Nucleus accumbens (tissue), 56 donors: Measurements from ENCODE around the gene ZBBX.
"Not testable (repeated sequence)": the region's sequence is repeated elsewhere in the genome, so short reads cannot be mapped to it uniquely, and the experiment has no call there.

ENCODE experiments used
- DNase-seq, 56 donors: peaks; one replicate each; lab custom pipeline; 2025; lab: John Stamatoyannopoulos, UW

The ZBBX gene

GRCh38 chr3:167380004-167380689 is at the start of gene ZBBX:
Gene ZBBX, minus strand, starts transcription at chr3:167380297. Its CDS starts 7,396 bp downstream, at chr3:167372901.
- peak; percentile 36 to 95 (median 81) for DNase-seq

- DNase-seq = not testable (repeated sequence)
Observed at GRCh38 chr3:167426962-167427361, 46.9 kb upstream of the ZBBX start.

DNA sequence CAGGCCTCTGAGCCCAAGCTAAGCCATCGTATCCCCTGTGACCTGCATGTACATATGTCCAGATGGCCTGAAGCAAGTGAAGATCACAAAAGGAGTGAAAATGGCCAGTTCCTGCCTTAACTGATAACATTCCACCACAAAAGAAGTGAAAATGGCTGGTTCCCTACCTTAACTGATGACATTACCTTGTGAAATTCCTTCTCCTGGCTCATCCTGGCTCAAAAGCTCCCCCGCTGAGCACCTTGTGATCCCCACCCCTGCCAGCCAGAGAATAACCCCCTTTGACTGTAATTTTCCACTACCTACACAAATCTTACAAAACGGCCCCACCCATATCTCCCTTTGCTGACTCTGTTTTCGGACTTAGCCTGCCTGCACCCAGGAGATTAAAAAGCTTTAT is 42.3 kb upstream of the ZBBX start:
- DNase-seq = not testable (repeated sequence)

GRCh38 chr3:167409611-167410010 is 29.5 kb upstream of the ZBBX start:
- no peak for DNase-seq

- peak in 45 of 56 donors; percentile 0 to 74 (median 29) for DNase-seq
Observed at GRCh38 chr3:167406876-167407492, 26.9 kb upstream of the ZBBX start.

DNA sequence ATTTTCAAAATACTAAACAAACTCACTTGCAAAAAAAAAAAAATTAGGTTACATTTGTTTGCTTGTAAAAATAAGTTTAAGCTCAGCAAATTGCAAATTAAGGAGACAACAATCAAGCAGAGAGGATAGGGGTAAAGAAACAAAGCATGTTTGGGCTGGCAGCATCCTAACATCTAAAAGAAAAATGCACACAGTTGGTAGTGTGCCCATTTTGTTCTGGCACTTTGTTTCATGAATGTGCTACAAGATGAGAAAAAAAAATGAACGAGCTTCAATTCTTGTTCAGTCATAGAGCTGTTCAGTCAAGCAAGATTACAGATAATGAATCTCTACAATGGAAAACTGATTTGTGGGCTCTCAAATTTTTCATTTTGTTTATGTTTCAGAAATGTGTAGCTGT is 17.7 kb upstream of the ZBBX start:
- DNase-seq = no peak

DNA sequence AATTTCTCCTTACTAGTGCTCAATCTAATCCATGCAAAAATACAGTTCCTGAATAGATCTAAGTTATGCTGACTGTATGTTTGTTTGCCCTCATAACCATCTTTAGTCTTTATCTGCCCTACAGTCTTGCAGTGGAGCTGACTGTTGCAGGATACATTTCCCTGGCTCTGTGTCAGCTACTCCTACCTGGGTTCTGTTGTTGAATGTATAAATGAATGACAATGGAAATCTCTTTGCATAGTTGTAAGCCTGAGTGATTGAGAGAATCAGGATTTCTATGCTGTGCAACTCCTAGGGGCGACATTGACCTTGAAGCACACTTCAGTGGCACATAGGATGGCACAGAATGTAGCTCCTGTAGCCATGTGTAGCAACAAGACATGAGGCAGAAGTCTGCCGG is 16.0 kb upstream of the ZBBX start:
- no peak for DNase-seq

GRCh38 chr3:167394003-167394402 is 13.9 kb upstream of the ZBBX start:
- DNase-seq = no peak

DNA sequence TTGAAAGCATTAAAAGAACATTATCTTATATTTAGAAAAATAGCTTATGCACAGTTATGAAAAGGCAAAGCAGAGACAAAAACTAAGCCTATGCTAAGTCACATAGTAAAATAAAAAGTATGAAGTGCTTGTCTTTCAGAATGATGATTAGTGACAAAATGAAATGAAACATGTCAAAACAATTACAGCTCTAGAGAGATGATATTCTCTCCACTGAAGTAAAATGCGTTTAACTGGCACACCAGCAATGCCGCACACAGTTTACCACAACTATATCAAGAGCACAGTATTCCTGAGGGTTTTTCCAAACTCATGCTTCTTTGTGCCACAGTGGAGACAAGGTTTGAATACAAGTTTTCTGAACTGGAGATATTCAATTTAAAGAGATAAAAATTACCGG is 2.1 kb upstream of the ZBBX start:
- DNase-seq = no peak

DNA sequence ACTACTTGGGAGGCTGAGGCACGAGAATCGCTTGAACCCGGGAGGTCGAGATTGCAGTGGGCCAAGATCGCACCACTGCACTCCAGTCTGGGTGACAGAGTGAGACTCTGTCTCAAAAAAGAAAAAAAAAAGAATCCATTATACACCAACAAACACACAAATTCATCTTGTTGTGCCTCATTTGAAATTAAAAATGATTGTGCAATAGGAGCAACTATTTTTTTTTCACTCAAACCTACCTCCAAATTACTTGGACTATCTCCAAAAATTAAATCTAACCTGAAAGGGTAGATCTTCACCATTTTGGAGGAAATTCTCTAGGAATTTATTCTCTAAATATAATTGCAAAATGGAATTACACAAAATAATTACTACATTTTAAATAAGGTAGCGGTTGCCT is 4.6 kb downstream of the ZBBX start:
- DNase-seq = no peak

- no peak for DNase-seq
Observed at GRCh38 chr3:167372138-167372537, 8.0 kb downstream of the ZBBX start.

DNA sequence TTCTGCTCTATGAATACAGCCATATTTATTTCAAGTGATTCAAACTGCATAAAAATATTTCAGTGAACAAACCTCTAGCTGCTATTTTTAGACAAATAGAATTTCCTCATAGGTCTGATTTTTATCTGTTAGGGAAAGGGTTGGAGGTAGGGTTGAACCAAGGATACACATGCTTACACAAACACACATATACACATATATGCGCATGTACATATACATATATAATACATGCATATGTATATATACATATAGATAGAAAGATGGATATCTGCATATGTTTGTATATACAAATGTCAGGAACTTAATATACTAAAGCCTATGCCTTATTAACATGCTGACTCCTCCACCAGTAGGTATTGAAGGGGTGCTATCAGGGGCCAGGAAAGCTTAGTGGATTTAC is 18.1 kb downstream of the ZBBX start:
- no peak for DNase-seq

DNA sequence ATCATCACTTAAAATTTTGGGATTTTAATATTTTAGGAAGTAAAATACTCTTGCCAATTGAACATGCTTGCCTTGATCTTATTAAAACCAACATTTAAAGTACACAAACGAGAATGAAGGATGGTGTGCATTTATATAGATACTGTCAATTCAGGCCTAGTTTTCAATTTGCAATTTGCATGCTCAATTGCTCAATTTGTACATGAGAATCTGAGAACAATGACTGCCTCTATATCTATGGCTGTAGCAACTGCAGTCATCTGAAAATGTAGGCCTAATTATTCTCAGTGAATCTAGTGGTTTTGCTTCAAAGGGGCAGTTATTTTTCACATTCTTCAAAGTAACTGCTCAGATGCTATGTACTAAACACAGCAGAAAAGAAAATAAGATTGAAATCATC is 18.8 kb downstream of the ZBBX start:
- DNase-seq = no peak

- no peak for DNase-seq
Observed at GRCh38 chr3:167355446-167355845, 24.7 kb downstream of the ZBBX start.

GRCh38 chr3:167354751-167355150 is 25.3 kb downstream of the ZBBX start:
- DNase-seq = no peak

GRCh38 chr3:167350245-167350862 is 29.7 kb downstream of the ZBBX start:
- peak in 1 of 56 donors; percentile 1 for DNase-seq

DNA sequence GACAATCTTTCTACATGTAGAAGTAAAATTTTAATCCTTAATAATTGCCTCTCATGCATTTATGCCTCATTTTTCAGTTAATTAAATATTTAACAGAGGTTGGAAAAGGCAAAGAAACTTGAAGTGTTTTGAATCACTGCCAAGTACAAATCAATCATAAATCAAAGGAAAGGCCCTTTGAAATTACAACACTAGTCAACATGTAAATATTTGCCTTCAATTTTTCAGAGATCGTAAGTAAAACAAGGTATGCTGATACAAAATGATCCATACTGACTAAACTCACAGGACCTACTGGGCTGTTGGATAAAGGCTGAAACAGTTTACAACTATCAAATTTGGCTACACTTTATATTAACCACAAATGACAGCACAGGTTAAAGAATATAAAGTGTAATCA is 33.9 kb downstream of the ZBBX start:
- no peak for DNase-seq

- DNase-seq = no peak
Observed at GRCh38 chr3:167330993-167331785, 48.9 kb downstream of the ZBBX start.

DNA sequence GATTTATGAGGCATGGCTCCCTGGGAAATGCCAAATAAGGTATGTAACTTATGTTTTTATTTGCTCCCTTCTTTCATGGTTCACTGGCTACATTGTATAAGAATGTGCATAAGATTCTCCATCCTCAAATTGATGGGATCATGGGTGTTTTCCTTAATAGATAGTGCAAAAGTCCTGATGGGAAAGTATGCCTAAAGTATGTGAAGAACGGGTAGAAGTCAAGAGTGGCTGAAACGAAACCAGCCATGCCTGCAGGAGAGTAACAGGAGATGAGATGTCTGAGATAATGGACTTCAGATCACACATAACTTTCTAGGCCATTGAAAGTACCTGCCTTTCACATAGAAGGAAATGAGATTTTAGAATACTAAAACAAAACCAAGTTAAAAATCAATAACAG is 56.5 kb downstream of the ZBBX start:
- no peak for DNase-seq

GRCh38 chr3:167318996-167319615 is 61.0 kb downstream of the ZBBX start:
- DNase-seq = no peak

DNA sequence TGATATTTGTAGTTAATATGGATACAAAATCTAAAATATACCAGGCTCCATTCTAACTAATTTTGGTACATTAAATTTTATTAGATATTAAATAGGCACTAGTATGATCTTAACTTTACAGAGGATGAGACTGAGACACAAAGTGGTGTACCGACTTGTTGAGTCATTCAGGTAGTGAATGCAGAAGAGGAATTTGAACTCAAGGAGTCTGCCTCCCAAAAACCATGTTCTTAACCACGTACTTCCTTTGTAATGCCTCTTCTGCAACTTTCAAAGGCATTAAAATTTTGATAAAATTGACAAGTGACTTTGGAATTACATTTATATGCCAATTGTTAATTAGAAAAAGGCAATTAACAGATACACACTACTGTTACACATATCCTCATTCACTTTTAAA is 61.8 kb downstream of the ZBBX start:
- DNase-seq = no peak
